T-helper 2 cell treated with Interferon-gamma antibody and Interleukin-4, amounts not matched to agents 5 μg/mL and 100 μg/mL, for 36 hours (primary cell): ENCODE data around the gene M6PR.
A peak's percentile ranks its signal among the peaks of the same experiment; 100 is the strongest.
"Not testable (repeated sequence)": the region's sequence is repeated elsewhere in the genome, so short reads cannot be mapped to it uniquely, and the experiment has no call there.

Source experiments
- DNase-seq: peaks from one replicate; pipeline ENCODE4 v3.0.0; 2021; ENCODE audit warnings: low spot score
- H3K27ac Mint-ChIP-seq: one replicate; pipeline ENCODE4 v1.8.0; 2021; ENCODE audit warnings: mild to moderate bottlenecking, mixed read lengths
- H3K27me3 Mint-ChIP-seq: one replicate; pipeline ENCODE4 v1.8.0; 2021; ENCODE audit warnings: low read depth, mixed read lengths
- H3K36me3 Mint-ChIP-seq: one replicate; pipeline ENCODE4 v1.8.0; 2021; ENCODE audit warnings: low read depth, mixed read lengths
- H3K4me1 Mint-ChIP-seq: one replicate; pipeline ENCODE4 v1.8.0; 2021; ENCODE audit warnings: low read depth, mixed read lengths
- H3K4me3 Mint-ChIP-seq: one replicate; pipeline ENCODE4 v1.8.0; 2022; ENCODE audit warnings: mild to moderate bottlenecking, moderate library complexity, mixed read lengths
- H3K9me3 Mint-ChIP-seq: one replicate; pipeline ENCODE4 v1.8.0; 2021; ENCODE audit warnings: mixed read lengths

Gene M6PR

DNA sequence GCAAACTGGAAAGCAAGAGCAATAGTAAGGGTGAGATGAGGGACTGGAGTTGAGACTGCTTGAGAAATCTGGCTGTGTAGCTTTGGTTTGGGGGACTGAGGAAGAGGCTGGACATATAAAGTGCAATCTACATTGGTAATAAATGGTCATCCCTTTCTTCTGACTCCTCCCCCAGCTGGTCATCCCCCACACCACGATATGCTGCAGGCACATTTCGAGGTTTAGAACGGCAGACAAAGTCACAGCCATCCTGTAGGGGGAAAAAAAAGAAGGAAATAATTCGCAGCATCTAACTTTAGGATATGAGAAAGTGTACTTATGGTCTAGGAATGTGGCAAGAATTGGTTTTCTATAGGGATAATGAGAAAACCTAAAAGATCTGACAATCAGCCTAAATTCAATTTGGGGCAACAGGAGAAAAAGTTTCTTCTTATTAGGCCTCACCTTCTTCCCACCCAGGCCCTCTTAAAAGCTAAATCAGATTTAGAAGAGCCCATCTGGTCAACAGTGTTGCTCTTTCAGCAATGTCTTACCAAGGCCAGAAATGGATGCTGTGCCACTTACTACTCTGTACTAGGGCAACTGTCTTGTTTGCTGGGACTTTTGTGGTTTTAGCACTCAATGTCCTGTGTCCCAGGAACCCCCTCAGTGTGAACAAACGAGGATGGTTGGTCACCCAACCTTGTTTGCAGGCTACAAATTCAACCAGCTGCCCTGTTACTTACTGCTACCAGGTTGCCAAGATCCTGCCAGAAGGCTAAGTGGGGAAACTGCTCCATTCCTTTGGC lies 7.6 kb downstream of the M6PR start:
- no peaks in the 10 kb centered on the region for H3K27me3 Mint-ChIP-seq
- peaks cover 9% of the 10 kb centered on the region for H3K4me1 Mint-ChIP-seq
- no peaks in the 10 kb centered on the region for H3K9me3 Mint-ChIP-seq
- no peak for DNase-seq
- H3K27ac Mint-ChIP-seq = no peak overlapping the region
- H3K4me3 Mint-ChIP-seq = no peak overlapping the region
- peaks cover 48% of the 10 kb centered on the region for H3K36me3 Mint-ChIP-seq

- not testable (repeated sequence) for H3K4me3 Mint-ChIP-seq, DNase-seq, H3K9me3 Mint-ChIP-seq, H3K27ac Mint-ChIP-seq, H3K4me1 Mint-ChIP-seq, H3K27me3 Mint-ChIP-seq
- peaks cover 20% of the 10 kb centered on the region for H3K36me3 Mint-ChIP-seq
Observed at GRCh38 chr12:8937842-8938442, 11.5 kb downstream of the M6PR start.

GRCh38 chr12:8936735-8937134 lies 12.7 kb downstream of the M6PR start:
- H3K4me3 Mint-ChIP-seq = no peak overlapping the region
- H3K27ac Mint-ChIP-seq = no peak overlapping the region
- no peaks in the 10 kb centered on the region for H3K9me3 Mint-ChIP-seq
- no peak for DNase-seq
- peaks cover 9% of the 10 kb centered on the region for H3K36me3 Mint-ChIP-seq
- no peaks in the 10 kb centered on the region for H3K27me3 Mint-ChIP-seq
- H3K4me1 Mint-ChIP-seq = no peaks in the 10 kb centered on the region

DNA sequence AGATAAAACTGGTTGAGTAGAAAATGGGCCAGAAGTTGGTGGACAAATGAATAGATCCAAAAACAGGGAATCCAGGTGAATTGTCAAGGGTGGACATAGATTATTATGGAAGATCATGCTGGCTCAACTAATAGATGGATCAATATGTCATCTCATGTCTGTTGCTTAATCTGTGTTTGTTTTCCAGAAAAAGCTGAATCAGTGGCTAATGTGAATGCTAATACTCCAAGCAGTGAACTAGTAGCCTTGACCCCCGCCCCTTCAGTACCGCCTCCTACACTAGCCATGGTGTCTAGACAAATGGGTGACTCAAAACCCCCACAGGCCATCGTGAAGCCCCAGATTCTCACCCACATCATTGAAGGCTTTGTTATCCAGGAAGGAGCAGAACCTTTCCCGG lies 15.4 kb downstream of the M6PR start:
- H3K36me3 Mint-ChIP-seq, H3K4me1 Mint-ChIP-seq, H3K4me3 Mint-ChIP-seq, H3K9me3 Mint-ChIP-seq, H3K27ac Mint-ChIP-seq, DNase-seq, H3K27me3 Mint-ChIP-seq: not testable (repeated sequence)

GRCh38 chr12:8932464-8932863 lies 17.0 kb downstream of the M6PR start:
- H3K9me3 Mint-ChIP-seq, H3K27me3 Mint-ChIP-seq, H3K4me3 Mint-ChIP-seq, H3K4me1 Mint-ChIP-seq, H3K36me3 Mint-ChIP-seq, H3K27ac Mint-ChIP-seq, DNase-seq: not testable (repeated sequence)

DNA sequence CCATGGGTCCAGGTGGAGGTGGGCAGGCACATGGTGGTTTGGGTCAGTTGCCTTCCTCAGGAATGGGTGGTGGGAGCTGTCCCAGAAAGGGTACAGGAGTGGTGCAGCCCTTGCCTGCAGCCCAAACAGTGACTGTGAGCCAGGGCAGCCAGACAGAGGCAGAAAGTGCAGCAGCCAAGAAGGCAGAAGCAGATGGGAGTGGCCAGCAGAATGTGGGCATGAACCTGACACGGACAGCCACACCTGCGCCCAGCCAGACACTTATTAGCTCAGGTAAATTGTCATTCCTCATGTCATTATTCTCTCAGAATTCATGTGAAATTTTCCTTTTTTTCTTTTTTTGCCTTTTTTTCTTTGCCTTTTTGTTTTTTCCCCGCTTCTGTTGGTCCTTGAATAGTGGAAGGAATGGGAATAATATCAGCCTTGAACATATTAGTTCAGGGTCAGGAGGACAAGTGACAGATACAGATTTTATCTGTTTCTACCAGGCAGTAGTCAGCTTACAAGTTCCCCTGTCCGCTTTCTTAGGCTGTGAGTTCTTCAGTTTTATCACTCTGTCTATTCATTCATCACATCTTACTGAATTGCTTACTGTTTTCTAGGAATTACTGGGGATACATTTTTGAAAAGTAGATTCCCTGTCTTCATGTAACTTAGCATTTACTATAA lies 18.7 kb downstream of the M6PR start:
- not testable (repeated sequence) for H3K27me3 Mint-ChIP-seq, H3K36me3 Mint-ChIP-seq, H3K4me1 Mint-ChIP-seq, H3K4me3 Mint-ChIP-seq, DNase-seq, H3K27ac Mint-ChIP-seq, H3K9me3 Mint-ChIP-seq

DNA sequence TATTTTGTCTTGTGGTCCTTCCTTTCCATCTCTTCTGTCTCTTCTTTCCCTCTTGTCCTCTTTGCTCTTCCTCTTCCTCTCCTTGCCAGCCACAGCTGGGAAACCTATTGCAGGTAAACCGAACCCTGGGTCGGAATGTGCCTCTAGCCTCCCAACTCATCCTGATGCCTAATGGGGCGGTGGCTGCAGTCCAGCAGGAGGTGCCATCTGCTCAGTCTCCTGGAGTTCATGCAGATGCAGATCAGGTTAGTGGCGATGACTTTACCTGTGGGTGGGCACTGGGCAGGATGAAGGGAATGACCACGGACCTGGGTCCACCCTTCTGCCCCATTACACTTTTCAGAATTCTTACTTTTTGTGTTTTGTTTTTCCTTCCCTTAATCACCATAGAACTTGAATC lies 26.9 kb downstream of the M6PR start:
- Mint-ChIP-seq H3K36me3 (no peaks in the 10 kb centered on the region), H3K9me3 (no peaks in the 10 kb centered on the region), H3K4me3 (no peak overlapping the region), H3K27ac (no peak overlapping the region), H3K4me1 (no peaks in the 10 kb centered on the region), H3K27me3 (no peaks in the 10 kb centered on the region)
- DNase-seq = no peak

- H3K36me3 Mint-ChIP-seq, H3K4me1 Mint-ChIP-seq, H3K27me3 Mint-ChIP-seq, DNase-seq, H3K4me3 Mint-ChIP-seq, H3K27ac Mint-ChIP-seq, H3K9me3 Mint-ChIP-seq: not testable (repeated sequence)
Observed at GRCh38 chr12:8919643-8920042, 29.8 kb downstream of the M6PR start.

- H3K9me3 Mint-ChIP-seq = no peaks in the 10 kb centered on the region
Observed at GRCh38 chr12:8917751-8918150, 31.7 kb downstream of the M6PR start.

DNA sequence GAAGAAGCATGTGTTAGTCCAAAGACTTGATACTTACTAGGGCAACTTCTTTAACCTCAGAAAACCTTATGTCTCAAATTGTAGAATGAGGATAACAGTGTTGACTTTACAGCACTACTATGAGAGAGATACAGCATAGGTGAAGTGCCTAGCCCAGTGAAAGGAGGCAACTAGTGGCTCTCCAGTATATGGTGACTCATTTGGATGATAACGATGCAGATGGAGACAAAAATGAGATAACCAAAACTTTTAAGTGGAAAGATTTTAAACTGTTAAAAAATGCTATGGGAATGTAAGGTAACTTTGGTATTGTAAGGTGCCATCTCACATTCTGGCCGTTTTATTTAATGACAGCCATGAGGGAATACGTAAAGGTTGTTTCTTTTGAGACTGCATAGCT lies 32.4 kb downstream of the M6PR start:
- peaks cover 17% of the 10 kb centered on the region for H3K27me3 Mint-ChIP-seq
- H3K36me3 Mint-ChIP-seq = no peaks in the 10 kb centered on the region
- no peaks in the 10 kb centered on the region for H3K9me3 Mint-ChIP-seq
- H3K4me3 Mint-ChIP-seq = no peak overlapping the region
- DNase-seq = no peak
- no peak overlapping the region for H3K27ac Mint-ChIP-seq
- H3K4me1 Mint-ChIP-seq = peaks cover 12% of the 10 kb centered on the region

More at GRCh38 chr12:8917751-8918150, 31.7 kb downstream of the M6PR start:
- Mint-ChIP-seq H3K27me3 (peaks cover 13% of the 10 kb centered on the region), H3K4me3 (no peak overlapping the region), H3K36me3 (no peaks in the 10 kb centered on the region), H3K27ac (no peak overlapping the region), H3K4me1 (peaks cover 12% of the 10 kb centered on the region)
- DNase-seq = no peak

- peaks cover 21% of the 10 kb centered on the region for H3K27me3 Mint-ChIP-seq
- no peak for DNase-seq
- H3K4me3 Mint-ChIP-seq = no peak overlapping the region
- no peaks in the 10 kb centered on the region for H3K9me3 Mint-ChIP-seq
- H3K27ac Mint-ChIP-seq = no peak overlapping the region
- no peaks in the 10 kb centered on the region for H3K36me3 Mint-ChIP-seq
- peaks cover 12% of the 10 kb centered on the region for H3K4me1 Mint-ChIP-seq
Observed at GRCh38 chr12:8916154-8916553, 33.3 kb downstream of the M6PR start.

DNA sequence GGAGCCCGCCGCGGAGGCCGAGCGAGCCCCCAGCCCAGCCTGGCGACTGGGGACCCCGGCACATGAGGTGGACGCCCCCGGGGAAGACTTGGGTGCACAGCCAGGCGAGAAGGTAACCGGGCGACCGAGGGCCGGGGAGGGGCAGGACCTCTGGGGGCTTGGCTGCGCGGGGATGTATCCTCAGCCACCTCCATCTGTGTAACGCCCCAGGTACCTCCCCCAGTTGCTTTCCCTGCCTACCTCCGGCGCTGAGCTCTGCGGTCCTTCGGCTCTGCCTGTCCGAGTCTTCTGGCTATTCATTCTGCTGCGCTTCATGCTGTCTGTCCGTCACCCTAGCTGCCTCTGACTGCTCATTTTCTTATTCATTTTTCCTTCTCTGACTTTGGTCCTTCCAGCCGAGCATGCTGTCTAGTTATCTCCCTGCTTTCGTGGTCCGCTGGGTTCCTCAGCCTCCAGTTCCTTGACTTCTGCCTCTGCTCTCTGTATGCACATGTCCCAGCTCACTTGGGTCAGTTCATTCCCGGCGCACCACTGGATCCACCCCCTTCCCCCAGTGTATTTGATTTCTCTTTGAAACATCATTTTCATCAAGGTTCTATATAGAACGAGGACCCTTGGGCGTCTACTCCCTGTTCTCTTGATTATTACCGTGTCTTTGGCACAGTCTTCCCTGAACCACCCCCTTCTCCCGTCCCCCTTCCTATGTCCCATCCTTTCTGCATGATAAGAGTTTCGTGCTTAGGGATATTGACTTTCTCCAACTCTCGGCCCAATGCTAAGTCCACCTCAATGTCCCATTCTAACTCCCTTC lies 34.5 kb downstream of the M6PR start:
- H3K27ac Mint-ChIP-seq = no peak overlapping the region
- no peaks in the 10 kb centered on the region for H3K9me3 Mint-ChIP-seq
- DNase-seq = peak; percentile 37
- H3K4me1 Mint-ChIP-seq = peaks cover 12% of the 10 kb centered on the region
- H3K4me3 Mint-ChIP-seq = no peak overlapping the region
- peaks cover 24% of the 10 kb centered on the region for H3K27me3 Mint-ChIP-seq
- no peaks in the 10 kb centered on the region for H3K36me3 Mint-ChIP-seq

- Mint-ChIP-seq H3K27me3 (peaks cover 26% of the 10 kb centered on the region), H3K4me3 (peak within 1 kb of the TSS; percentile 74), H3K27ac (peak within 1 kb of the TSS; percentile 72), H3K4me1 (peaks cover 12% of the 10 kb centered on the region)
- DNase-seq = peak; percentile 61
- H3K36me3 Mint-ChIP-seq, H3K9me3 Mint-ChIP-seq: not testable (repeated sequence)
Observed at GRCh38 chr12:8914033-8914715, 35.3 kb downstream of the M6PR start, which contains the start of gene PHC1. TSS of gene PHC1 (plus strand) at chr12:8914509. CDS start at chr12:8917678, 3,169 bp downstream.
